Memory B cell (primary cell): ENCODE results near the gene MSI1.
A peak's percentile ranks its signal among the peaks of the same experiment; 100 is the strongest.

Experiments used
- ATAC-seq: fragments of 150-1000 bp; cut with Tn5 transposase; 2 replicates; pipeline ENCODE4 v1.10.0; 2021; ENCODE audit warnings: low read depth, mild to moderate bottlenecking, moderate library complexity
- DNase-seq, 2 donors: peaks; one replicate each; pipeline ENCODE4 v3.0.0; 2022; ENCODE audit warnings: low spot score in 2 of 2
- H3K27ac Mint-ChIP-seq: one replicate; pipeline ENCODE4 v1.8.0; 2022; ENCODE audit warnings: mild to moderate bottlenecking, moderate library complexity, mixed read lengths
- H3K27me3 Mint-ChIP-seq: one replicate; pipeline ENCODE4 v1.8.0; 2022; ENCODE audit warnings: mixed read lengths
- H3K36me3 Mint-ChIP-seq: one replicate; pipeline ENCODE4 v1.8.0; 2022; ENCODE audit warnings: mild to moderate bottlenecking, mixed read lengths
- H3K4me1 Mint-ChIP-seq: one replicate; pipeline ENCODE4 v1.8.0; 2022; ENCODE audit warnings: mixed read lengths
- H3K4me3 Mint-ChIP-seq: one replicate; pipeline ENCODE4 v1.8.0; 2022; ENCODE audit warnings: mild to moderate bottlenecking, moderate library complexity, mixed read lengths
- H3K9me3 Mint-ChIP-seq: one replicate; pipeline ENCODE4 v1.8.0; 2022; ENCODE audit warnings: mixed read lengths

MSI1 gene

GRCh38 chr12:120292661-120293531 lies 76.1 kb downstream of the MSI1 start, which contains the start of gene RNU4-1:
Gene RNU4-1 (minus strand): TSS chr12:120293237.
- DNase-seq (peak; percentile 84 to 90), ATAC-seq (peak; percentile 58)
- peaks cover 10% of the 10 kb centered on the region for H3K4me1 Mint-ChIP-seq
- no peaks in the 10 kb centered on the region for H3K9me3 Mint-ChIP-seq
- H3K36me3 Mint-ChIP-seq = no peaks in the 10 kb centered on the region
- H3K4me3 Mint-ChIP-seq = no peak within 1 kb of the TSS
- H3K27ac Mint-ChIP-seq = no peak within 1 kb of the TSS
- H3K27me3 Mint-ChIP-seq = no peaks in the 10 kb centered on the region

- H3K9me3 Mint-ChIP-seq = no peaks in the 10 kb centered on the region
- ATAC-seq = peak; percentile 1
These were observed 76.6 kb downstream of the MSI1 start for GRCh38 chr12:120292411-120292660.

More at GRCh38 chr12:120292411-120292660, 76.6 kb downstream of the MSI1 start:
- no peak overlapping the region for H3K4me3 Mint-ChIP-seq
- no peak overlapping the region for H3K27ac Mint-ChIP-seq
- no peaks in the 10 kb centered on the region for H3K36me3 Mint-ChIP-seq
- DNase-seq = no peak
- no peaks in the 10 kb centered on the region for H3K27me3 Mint-ChIP-seq
- H3K4me1 Mint-ChIP-seq = peaks cover 10% of the 10 kb centered on the region
